ENCODE measurements around the gene PDE4C. TPM values are rescaled to one million over a fixed set of nuclear protein-coding genes. Genes with fewer than 3 reads are reported as not detected.

Gene PDE4C
- total and polyA plus RNA-seq, 10 donors: 0.07 to 7.6 (median 1.8) TPM

DNA sequence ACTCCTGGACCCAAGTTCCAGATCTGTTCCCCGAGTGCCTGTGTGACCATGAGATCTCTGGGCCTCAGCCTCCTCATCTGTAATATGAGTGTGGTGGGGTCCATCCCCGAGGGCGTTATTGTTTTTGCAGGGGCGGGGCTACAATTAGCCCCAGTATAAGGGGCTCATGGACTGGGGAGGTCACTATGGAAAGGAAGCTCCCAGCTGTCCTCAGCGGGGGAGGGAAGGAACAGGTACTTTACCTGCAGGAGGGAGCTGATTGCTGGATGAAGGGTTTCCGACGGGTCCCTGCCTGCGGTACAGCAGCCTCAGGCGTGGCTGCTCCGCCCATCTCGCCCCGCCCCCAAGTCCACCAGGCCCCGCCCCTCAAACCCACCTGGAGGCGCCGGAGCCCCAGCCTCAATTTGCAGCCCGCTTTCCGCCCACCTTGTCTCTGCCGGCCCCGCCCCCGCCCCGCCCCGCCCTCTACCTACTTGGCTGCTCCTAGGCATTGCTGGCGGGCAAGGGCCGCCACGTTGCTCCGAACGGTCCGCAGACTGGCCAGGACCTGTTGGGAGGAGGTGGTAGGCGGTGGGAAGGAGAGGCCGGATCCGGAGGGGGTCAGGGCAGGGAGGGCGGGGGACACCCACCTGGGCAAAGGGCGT lies 5.5 kb downstream of the PDE4C start:
- Histone ChIP-seq H3K4me3 (no peak overlapping the region), H3K4me1 (peaks cover 12 to 28% (median 22%) of the 10 kb centered on the region in 6 donors), H3K27ac (no peak overlapping the region), H3K36me3 (no peaks in the 10 kb centered on the region), H3K9me3 (no peaks in the 10 kb centered on the region), H3K27me3 (replicated peaks in 1 of 7) (peaks cover 3 to 63% (median 31%) of the 10 kb centered on the region in 7 donors)
- TF ChIP-seq, protein P1, sequence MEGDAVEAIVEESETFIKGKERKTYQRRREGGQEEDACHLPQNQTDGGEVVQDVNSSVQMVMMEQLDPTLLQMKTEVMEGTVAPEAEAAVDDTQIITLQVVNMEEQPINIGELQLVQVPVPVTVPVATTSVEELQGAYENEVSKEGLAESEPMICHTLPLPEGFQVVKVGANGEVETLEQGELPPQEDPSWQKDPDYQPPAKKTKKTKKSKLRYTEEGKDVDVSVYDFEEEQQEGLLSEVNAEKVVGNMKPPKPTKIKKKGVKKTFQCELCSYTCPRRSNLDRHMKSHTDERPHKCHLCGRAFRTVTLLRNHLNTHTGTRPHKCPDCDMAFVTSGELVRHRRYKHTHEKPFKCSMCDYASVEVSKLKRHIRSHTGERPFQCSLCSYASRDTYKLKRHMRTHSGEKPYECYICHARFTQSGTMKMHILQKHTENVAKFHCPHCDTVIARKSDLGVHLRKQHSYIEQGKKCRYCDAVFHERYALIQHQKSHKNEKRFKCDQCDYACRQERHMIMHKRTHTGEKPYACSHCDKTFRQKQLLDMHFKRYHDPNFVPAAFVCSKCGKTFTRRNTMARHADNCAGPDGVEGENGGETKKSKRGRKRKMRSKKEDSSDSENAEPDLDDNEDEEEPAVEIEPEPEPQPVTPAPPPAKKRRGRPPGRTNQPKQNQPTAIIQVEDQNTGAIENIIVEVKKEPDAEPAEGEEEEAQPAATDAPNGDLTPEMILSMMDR (IDR thresholded peaks at IDR 0.05 in 8 of 11, conservative IDR thresholded peaks at IDR 0.05 in 3 of 11): no peak
- no peak for TF ChIP-seq POLR2A (IDR thresholded peaks at IDR 0.05)
- TF ChIP-seq POLR2AphosphoS5 (IDR thresholded peaks at IDR 0.05): no peak
- WGBS, 5 donors: 10 to 16% (median 12%) methylated on average over 11 to 33 of the region's 33 CpGs
- DNase-seq: no peak
- intact Hi-C loops (cut with DNase I; ENCODE audit: low total_unique reads): no loop called here

DNA sequence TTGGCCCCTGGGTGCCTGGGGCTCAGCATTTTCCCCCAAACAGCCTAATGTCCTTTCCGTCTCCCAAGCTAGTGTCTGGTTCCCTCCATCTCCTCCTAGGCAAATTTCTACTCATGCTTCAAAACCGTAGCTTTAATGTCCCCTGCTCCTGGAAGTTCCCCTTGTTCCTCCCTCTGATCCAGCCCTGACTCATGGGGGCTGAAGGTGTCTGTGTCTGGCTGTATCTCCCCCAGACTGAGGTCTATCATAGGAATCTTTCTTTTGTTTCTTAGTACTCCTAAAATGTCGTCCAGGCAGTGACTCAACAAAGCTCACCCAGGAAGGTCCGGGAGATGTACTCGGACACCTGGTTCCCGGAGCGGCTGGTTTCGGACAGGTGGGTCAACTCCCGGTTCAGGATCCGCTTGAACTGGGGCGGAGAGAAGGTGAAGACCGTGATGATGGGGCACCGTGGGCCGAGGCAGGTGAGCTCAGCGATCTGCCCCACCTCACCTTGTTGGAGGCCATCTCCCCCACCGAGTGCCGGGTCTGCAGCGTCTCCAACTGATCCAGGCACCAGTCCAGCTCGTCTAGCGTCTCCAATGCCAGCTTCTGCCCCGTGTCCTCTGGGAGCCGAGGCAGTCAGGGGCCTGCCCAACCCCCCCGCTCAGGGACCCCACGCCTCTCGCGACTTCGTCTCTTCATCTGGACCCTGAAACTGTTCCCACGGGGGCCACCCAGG lies 6.2 kb downstream of the PDE4C start:
- DNase-seq: no peak
- WGBS, 5 donors: 70 to 77% (median 74%) methylated on average over 27 to 28 of the region's 28 CpGs
- H3K27ac ChIP-seq: no peak overlapping the region
- TF ChIP-seq, protein P1 (IDR thresholded peaks at IDR 0.05 in 8 of 11, conservative IDR thresholded peaks at IDR 0.05 in 3 of 11): no peak
- TF ChIP-seq POLR2AphosphoS5 (IDR thresholded peaks at IDR 0.05) (no peak), POLR2A (IDR thresholded peaks at IDR 0.05) (no peak)
- no peak overlapping the region for H3K4me3 ChIP-seq
- peaks cover 0 to 56% (median 24%) of the 10 kb centered on the region in 7 donors for H3K27me3 ChIP-seq (replicated peaks in 1 of 7)
- peaks cover 5 to 22% (median 15%) of the 10 kb centered on the region in 6 donors for H3K4me1 ChIP-seq
- no peaks in the 10 kb centered on the region for H3K9me3 ChIP-seq
- no peaks in the 10 kb centered on the region for H3K36me3 ChIP-seq
- intact Hi-C loops (cut with DNase I; ENCODE audit: low total_unique reads): no loop called here

DNA sequence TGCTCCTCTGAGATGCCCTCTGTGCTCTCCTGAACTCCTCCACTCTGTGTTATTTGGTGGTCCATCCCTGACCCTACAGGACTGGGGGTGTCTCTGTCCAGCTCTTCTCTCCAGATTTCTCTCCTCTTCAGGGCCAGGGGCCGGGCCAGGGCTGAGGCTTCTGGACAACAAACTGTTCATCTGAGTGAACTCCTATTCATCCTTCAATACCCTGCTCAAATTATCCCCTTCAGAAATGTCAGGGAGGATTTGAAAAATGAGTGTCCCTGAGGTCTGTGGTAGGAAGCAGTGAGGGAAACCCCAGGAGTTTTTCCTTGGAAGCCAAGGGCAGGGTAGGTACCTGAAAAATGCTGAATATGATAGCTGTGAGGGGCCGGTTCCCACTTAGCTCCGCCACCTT lies 7.6 kb downstream of the PDE4C start:
- TF ChIP-seq, protein P1 (IDR thresholded peaks at IDR 0.05 in 8 of 11, conservative IDR thresholded peaks at IDR 0.05 in 3 of 11): no peak
- TF ChIP-seq POLR2A (IDR thresholded peaks at IDR 0.05) (no peak), POLR2AphosphoS5 (IDR thresholded peaks at IDR 0.05) (no peak)
- peaks cover 0 to 7% (median under 1%) of the 10 kb centered on the region in 6 donors for H3K4me1 ChIP-seq
- H3K27me3 ChIP-seq (replicated peaks in 1 of 7): peaks cover 0 to 41% (median 18%) of the 10 kb centered on the region in 7 donors
- H3K4me3 ChIP-seq: no peak overlapping the region
- no peak overlapping the region for H3K27ac ChIP-seq
- DNase-seq: no peak
- WGBS, 5 donors: 69 to 90% (median 85%) methylated on average over 3 of the region's 3 CpGs
- no peaks in the 10 kb centered on the region for H3K9me3 ChIP-seq
- intact Hi-C loops (cut with DNase I; ENCODE audit: low total_unique reads): no loop called here
- no peaks in the 10 kb centered on the region for H3K36me3 ChIP-seq

DNA sequence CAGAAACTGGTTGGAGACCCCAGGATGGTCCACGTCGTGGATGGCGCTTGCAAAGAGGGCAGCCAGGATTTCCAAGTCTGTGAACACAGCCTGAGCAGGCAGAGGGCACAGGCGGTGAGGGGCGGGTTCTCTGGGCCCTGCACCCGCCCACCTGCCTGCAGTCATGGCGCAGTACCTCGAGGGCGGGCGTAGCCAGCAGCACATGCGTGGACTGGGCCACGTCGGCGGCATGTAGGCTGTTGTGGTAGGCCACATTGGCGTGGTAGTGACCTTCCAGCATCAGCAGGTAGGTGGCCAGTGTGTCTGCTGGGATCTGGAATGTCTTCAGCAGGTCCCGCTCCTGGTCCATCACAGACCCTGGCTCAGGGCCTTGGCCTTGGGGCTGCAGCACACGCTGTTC lies 8.1 kb downstream of the PDE4C start:
- no peak for TF ChIP-seq POLR2A (IDR thresholded peaks at IDR 0.05)
- peak in 1 of 3 donors; percentile 24 for TF ChIP-seq POLR2AphosphoS5 (IDR thresholded peaks at IDR 0.05)
- Histone ChIP-seq H3K27me3 (replicated peaks in 1 of 7) (peaks cover 0 to 38% (median 18%) of the 10 kb centered on the region in 7 donors), H3K27ac (no peak overlapping the region), H3K4me3 (no peak overlapping the region), H3K9me3 (no peaks in the 10 kb centered on the region), H3K4me1 (peaks cover 0 to 7% (median 0%) of the 10 kb centered on the region in 6 donors), H3K36me3 (no peaks in the 10 kb centered on the region)
- WGBS, 5 donors: 82 to 87% (median 85%) methylated on average over 13 to 17 of the region's 17 CpGs
- intact Hi-C loops (cut with DNase I; ENCODE audit: low total_unique reads): no loop called here
- DNase-seq: no peak
